Lower leg skin (tissue), 3 donors: ENCODE measurements around the gene RTBDN.

ENCODE experiments used
- POLR2A ChIP-seq, 2 donors: fragments of 450-650 bp; IDR thresholded peaks; one replicate each; pipeline ENCODE4 v1.6.1; 2016 to 2017; ENCODE audit warnings: antibody characterized with exemption in 2 of 2, mild to moderate bottlenecking in 1 of 2, moderate library complexity in 1 of 2
- TF ChIP-seq, protein P1 (sequence below), 3 donors: fragments of 450-650 bp; IDR thresholded peaks; one replicate each; pipeline ENCODE4 v1.5.1; 2016; ENCODE audit warnings: antibody characterized with exemption in 3 of 3, mild to moderate bottlenecking in 3 of 3, moderate library complexity in 2 of 3

DNA sequence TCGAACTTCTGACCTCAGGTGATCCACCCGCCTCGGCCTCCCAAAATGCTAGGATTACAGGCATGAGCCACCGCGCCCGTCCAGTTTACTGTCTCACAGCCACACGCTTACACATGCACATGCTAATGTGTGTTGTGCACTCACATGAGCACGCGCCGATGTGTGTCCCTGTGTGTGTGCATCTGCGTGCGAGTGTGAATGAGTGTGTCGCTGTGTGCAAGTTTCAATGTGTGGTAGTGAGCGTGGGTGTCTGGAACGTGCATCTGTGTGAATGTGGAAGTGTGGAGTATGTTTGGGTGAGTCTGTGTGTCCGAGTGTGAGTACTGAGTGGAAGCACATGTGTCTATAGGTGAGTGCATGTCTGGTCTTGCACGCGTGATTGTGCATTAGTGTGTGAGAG lies 8.1 kb upstream of the RTBDN start:
- no peak for TF ChIP-seq POLR2A (IDR thresholded peaks at IDR 0.05)
- TF ChIP-seq, protein P1, sequence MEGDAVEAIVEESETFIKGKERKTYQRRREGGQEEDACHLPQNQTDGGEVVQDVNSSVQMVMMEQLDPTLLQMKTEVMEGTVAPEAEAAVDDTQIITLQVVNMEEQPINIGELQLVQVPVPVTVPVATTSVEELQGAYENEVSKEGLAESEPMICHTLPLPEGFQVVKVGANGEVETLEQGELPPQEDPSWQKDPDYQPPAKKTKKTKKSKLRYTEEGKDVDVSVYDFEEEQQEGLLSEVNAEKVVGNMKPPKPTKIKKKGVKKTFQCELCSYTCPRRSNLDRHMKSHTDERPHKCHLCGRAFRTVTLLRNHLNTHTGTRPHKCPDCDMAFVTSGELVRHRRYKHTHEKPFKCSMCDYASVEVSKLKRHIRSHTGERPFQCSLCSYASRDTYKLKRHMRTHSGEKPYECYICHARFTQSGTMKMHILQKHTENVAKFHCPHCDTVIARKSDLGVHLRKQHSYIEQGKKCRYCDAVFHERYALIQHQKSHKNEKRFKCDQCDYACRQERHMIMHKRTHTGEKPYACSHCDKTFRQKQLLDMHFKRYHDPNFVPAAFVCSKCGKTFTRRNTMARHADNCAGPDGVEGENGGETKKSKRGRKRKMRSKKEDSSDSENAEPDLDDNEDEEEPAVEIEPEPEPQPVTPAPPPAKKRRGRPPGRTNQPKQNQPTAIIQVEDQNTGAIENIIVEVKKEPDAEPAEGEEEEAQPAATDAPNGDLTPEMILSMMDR (IDR thresholded peaks at IDR 0.05): no peak
